H1 (cell line): ENCODE results near the gene UBE2D3. TPM values are rescaled to one million over a fixed set of nuclear protein-coding genes. Genes with fewer than 3 reads are reported as not detected.

Experiments
- CTCF ChIP-seq, 3 experiments: IDR thresholded peaks; 1 replicate in 2 of 3; 2 replicates in 1 of 3; pipeline versions ENCODE4 v1.5.1 to v1.6.1; 2011; ENCODE audit warnings: low read length in 3 of 3, mild to moderate bottlenecking in 3 of 3, inconsistent platforms in 2 of 3, low read depth in 1 of 3, moderate library complexity in 1 of 3; ENCODE audit not compliant: insufficient read depth in 1 of 3; ENCODE audit errors: control extremely low read depth in 1 of 3
- KDM1A ChIP-seq: fragments of 200-600, 300-600 bp; sonication (generic); IDR thresholded peaks from 2 replicates; pipeline ENCODE4 v1.7.1; 2016; ENCODE audit warnings: mild to moderate bottlenecking, low read length, borderline replicate concordance
- SIN3A ChIP-seq, 2 experiments: IDR thresholded peaks in 1 of 2; conservative IDR thresholded peaks in 1 of 2; 2 replicates each; pipeline ENCODE4 v1.6.1; 2011 to 2012; ENCODE audit warnings: low read length in 2 of 2, improper control_type of control experiment in 1 of 2, low read depth in 1 of 2, mild to moderate bottlenecking in 1 of 2
- YY1 ChIP-seq: IDR thresholded peaks from 2 replicates; pipeline ENCODE4 v1.6.1; 2011; ENCODE audit warnings: low read depth, mild to moderate bottlenecking, low read length
- polyA plus RNA-seq, 7 experiments: library from polyadenylated mRNA; depleted of rRNA in 3 of 7; stranded (reverse) in 5 of 7; unstranded in 2 of 7; fragments of >200 nt in 5 of 7; fragments of 200-250 nt in 2 of 7; gene quantifications; 1 replicate in 5 of 7; 2 replicates in 1 of 7; 4 replicates in 1 of 7; pipeline versions ENCODE4 v1.2.1 to v1.2.3, GENCODE V29; 2011 to 2013; ENCODE audit warnings: missing spikeins in 2 of 7, mixed read lengths in 2 of 7
- total RNA-seq: library from RNA; stranded (reverse); fragmentation: NEBNext Ultra II Directional; extraction: Animal tissue kit (Norgen Biotek cat#: 25700); gene quantifications from 2 replicates; pipeline ENCODE4 v1.2.1, GENCODE V29; 2021

The UBE2D3 gene
- total and polyA plus RNA-seq, 2 of the 8 experiments (the other 6 are each of a cell fraction or from before 2014, with no cell fraction given): 396 to 544 TPM

DNA sequence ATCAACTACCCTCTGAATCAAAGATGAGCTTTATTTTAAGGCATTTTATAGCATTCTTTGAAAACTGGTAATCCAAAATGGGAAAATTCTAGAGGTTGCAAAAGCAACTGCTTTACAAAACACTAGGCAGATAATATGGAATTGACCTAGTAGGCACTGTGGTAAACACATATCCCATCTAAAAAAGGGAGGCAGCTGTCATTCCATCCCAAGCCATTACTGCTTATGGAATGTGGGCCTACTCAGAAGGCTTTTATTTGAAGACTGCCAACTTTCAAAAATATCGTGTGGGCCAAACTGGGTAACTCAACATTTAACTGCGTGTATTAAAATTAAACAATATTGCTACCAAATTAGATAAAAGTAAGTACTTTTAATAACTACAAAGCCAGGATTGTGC is 19.3 kb downstream of the UBE2D3 start (continued):
- TF ChIP-seq CTCF (IDR thresholded peaks at IDR 0.05; ENCODE audit: control extremely low read depth in 1 of 3, insufficient read depth in 1 of 3, low read depth in 1 of 3, low read length in 3 of 3) (no peak), KDM1A (no peak), SIN3A (conservative IDR thresholded peaks at IDR 0.05 in 1 of 2, IDR thresholded peaks at IDR 0.05 in 1 of 2; ENCODE audit: low read depth in 1 of 2, low read length in 2 of 2) (no peak), YY1 (no peak)
